NT2/D1 (cell line): ENCODE data around the gene LRRC41.

Experiments used
- YY1 ChIP-seq: IDR thresholded peaks from 2 replicates; pipeline ENCODE4 v1.6.1; 2011; ENCODE audit not compliant: insufficient read length, insufficient read depth
- ZNF274 ChIP-seq: IDR thresholded peaks from 2 replicates; pipeline ENCODE4 v1.6.1; 2011; ENCODE audit warnings: mild to moderate bottlenecking, low read depth, low read length

GRCh38 chr1:46303038-46303871 lies at the start of gene LRRC41, which contains the start of gene UQCRH:
- TF ChIP-seq YY1 (peak; percentile 100), ZNF274 (no peak)
